AG09319 (cell line): Measurements from ENCODE around the gene TMTC4.
"Not testable (repeated sequence)": the region's sequence is repeated elsewhere in the genome, so short reads cannot be mapped to it uniquely, and the experiment has no call there.

Experiments
- DNase-seq: peaks from one replicate; pipeline ENCODE4 v3.0.0-alpha.2; 2010; ENCODE audit warnings: low read depth; ENCODE audit errors: extremely low read depth
- CTCF ChIP-seq: IDR thresholded peaks from 2 replicates; pipeline ENCODE4 v1.5.1; 2011; ENCODE audit warnings: low read depth, mild to moderate bottlenecking, inconsistent platforms, low read length, moderate library complexity

The TMTC4 gene

GRCh38 chr13:100707818-100708740 lies 33.5 kb upstream of the TMTC4 start:
- no peak for TF ChIP-seq CTCF
- DNase-seq, result no peak

- DNase-seq, result not testable (repeated sequence)
These were observed 23.7 kb upstream of the TMTC4 start for GRCh38 chr13:100698331-100698730.

- no peak for DNase-seq
- TF ChIP-seq CTCF, result no peak
These were observed 20.8 kb upstream of the TMTC4 start for GRCh38 chr13:100695509-100695773.

GRCh38 chr13:100694722-100695508 lies 20.3 kb upstream of the TMTC4 start:
- peak; percentile 42 for TF ChIP-seq CTCF
- no peak for DNase-seq

GRCh38 chr13:100689191-100689590 lies 14.6 kb upstream of the TMTC4 start:
- DNase-seq, result no peak
- no peak for TF ChIP-seq CTCF

- DNase-seq, result no peak
- no peak for TF ChIP-seq CTCF
These were observed 5.5 kb upstream of the TMTC4 start for GRCh38 chr13:100680131-100680530.

- DNase-seq, result not testable (repeated sequence)
These were observed 2.5 kb upstream of the TMTC4 start for GRCh38 chr13:100677128-100677527.

GRCh38 chr13:100675661-100676129 lies 1.1 kb upstream of the TMTC4 start:
- DNase-seq, result no peak
- TF ChIP-seq CTCF, result no peak
